Measurements from ENCODE around the gene TRHDE. TPM values are rescaled to one million over a fixed set of nuclear protein-coding genes. Genes with fewer than 3 reads are reported as not detected.

The TRHDE gene
- total RNA-seq, 1 experiment from 2014 or later: 3.5 TPM

GRCh38 chr12:72570601-72571000, 298.4 kb downstream of the TRHDE start:
- Histone ChIP-seq H3K4me3 (ENCODE audit: insufficient read depth, low read depth, low read length) (no peak overlapping the region), H3K27me3 (ENCODE audit: control insufficient read depth, insufficient read depth, low read length) (no peaks in the 10 kb centered on the region), H3K36me3 (replicated peaks; ENCODE audit: control insufficient read depth, insufficient read depth, low read length) (no peaks in the 10 kb centered on the region)
- DNase-seq: peak; percentile 28

- H3K27me3 ChIP-seq (ENCODE audit: control insufficient read depth, insufficient read depth, low read length): no peaks in the 10 kb centered on the region
- no peaks in the 10 kb centered on the region for H3K36me3 ChIP-seq (replicated peaks; ENCODE audit: control insufficient read depth, insufficient read depth, low read length)
- DNase-seq: no peak
- no peak overlapping the region for H3K4me3 ChIP-seq (ENCODE audit: insufficient read depth, low read depth, low read length)
Observed at GRCh38 chr12:72574138-72574537, 302.0 kb downstream of the TRHDE start.

- H3K4me3 ChIP-seq (ENCODE audit: insufficient read depth, low read depth, low read length): no peak overlapping the region
- no peaks in the 10 kb centered on the region for H3K36me3 ChIP-seq (replicated peaks; ENCODE audit: control insufficient read depth, insufficient read depth, low read length)
- no peak for DNase-seq
- H3K27me3 ChIP-seq (ENCODE audit: control insufficient read depth, insufficient read depth, low read length): no peaks in the 10 kb centered on the region
Observed at GRCh38 chr12:72578327-72578726, 306.2 kb downstream of the TRHDE start.

- H3K27me3 ChIP-seq (ENCODE audit: control insufficient read depth, insufficient read depth, low read length): no peaks in the 10 kb centered on the region
- peak; percentile 4 for DNase-seq
- no peak overlapping the region for H3K4me3 ChIP-seq (ENCODE audit: insufficient read depth, low read depth, low read length)
- no peaks in the 10 kb centered on the region for H3K36me3 ChIP-seq (replicated peaks; ENCODE audit: control insufficient read depth, insufficient read depth, low read length)
Observed at GRCh38 chr12:72586456-72586855, 314.3 kb downstream of the TRHDE start.

GRCh38 chr12:72602581-72602980, 330.4 kb downstream of the TRHDE start:
- H3K36me3 ChIP-seq (replicated peaks; ENCODE audit: control insufficient read depth, insufficient read depth, low read length): no peaks in the 10 kb centered on the region
- DNase-seq: no peak
- no peak overlapping the region for H3K4me3 ChIP-seq (ENCODE audit: insufficient read depth, low read depth, low read length)
- no peaks in the 10 kb centered on the region for H3K27me3 ChIP-seq (ENCODE audit: control insufficient read depth, insufficient read depth, low read length)

- Histone ChIP-seq H3K36me3 (replicated peaks; ENCODE audit: control insufficient read depth, insufficient read depth, low read length) (no peaks in the 10 kb centered on the region), H3K27me3 (ENCODE audit: control insufficient read depth, insufficient read depth, low read length) (no peaks in the 10 kb centered on the region), H3K4me3 (ENCODE audit: insufficient read depth, low read depth, low read length) (no peak overlapping the region)
- no peak for DNase-seq
Observed at GRCh38 chr12:72605975-72606374, 333.8 kb downstream of the TRHDE start.

- Histone ChIP-seq H3K4me3 (ENCODE audit: insufficient read depth, low read depth, low read length) (no peak overlapping the region), H3K36me3 (replicated peaks; ENCODE audit: control insufficient read depth, insufficient read depth, low read length) (no peaks in the 10 kb centered on the region), H3K27me3 (ENCODE audit: control insufficient read depth, insufficient read depth, low read length) (no peaks in the 10 kb centered on the region)
- DNase-seq: no peak
Observed at GRCh38 chr12:72610342-72610741, 338.2 kb downstream of the TRHDE start.

- peak; percentile 10 for DNase-seq
- Histone ChIP-seq H3K36me3 (replicated peaks; ENCODE audit: control insufficient read depth, insufficient read depth, low read length) (no peaks in the 10 kb centered on the region), H3K27me3 (ENCODE audit: control insufficient read depth, insufficient read depth, low read length) (no peaks in the 10 kb centered on the region), H3K4me3 (ENCODE audit: insufficient read depth, low read depth, low read length) (no peak overlapping the region)
Observed at GRCh38 chr12:72610854-72611358, 338.7 kb downstream of the TRHDE start.

- H3K27me3 ChIP-seq (ENCODE audit: control insufficient read depth, insufficient read depth, low read length): no peaks in the 10 kb centered on the region
- DNase-seq: peak; percentile 7
- H3K4me3 ChIP-seq (ENCODE audit: insufficient read depth, low read depth, low read length): no peak overlapping the region
- no peaks in the 10 kb centered on the region for H3K36me3 ChIP-seq (replicated peaks; ENCODE audit: control insufficient read depth, insufficient read depth, low read length)
Observed at GRCh38 chr12:72612171-72612570, 340.0 kb downstream of the TRHDE start.

GRCh38 chr12:72618764-72619163, 346.6 kb downstream of the TRHDE start:
- H3K4me3 ChIP-seq (ENCODE audit: insufficient read depth, low read depth, low read length): no peak overlapping the region
- no peaks in the 10 kb centered on the region for H3K27me3 ChIP-seq (ENCODE audit: control insufficient read depth, insufficient read depth, low read length)
- no peak for DNase-seq
- no peaks in the 10 kb centered on the region for H3K36me3 ChIP-seq (replicated peaks; ENCODE audit: control insufficient read depth, insufficient read depth, low read length)

GRCh38 chr12:72622556-72622955, 350.4 kb downstream of the TRHDE start:
- DNase-seq: no peak
- no peak overlapping the region for H3K4me3 ChIP-seq (ENCODE audit: insufficient read depth, low read depth, low read length)
- H3K27me3 ChIP-seq (ENCODE audit: control insufficient read depth, insufficient read depth, low read length): no peaks in the 10 kb centered on the region
- H3K36me3 ChIP-seq (replicated peaks; ENCODE audit: control insufficient read depth, insufficient read depth, low read length): no peaks in the 10 kb centered on the region

- Histone ChIP-seq H3K36me3 (replicated peaks; ENCODE audit: control insufficient read depth, insufficient read depth, low read length) (no peaks in the 10 kb centered on the region), H3K4me3 (ENCODE audit: insufficient read depth, low read depth, low read length) (no peak overlapping the region), H3K27me3 (ENCODE audit: control insufficient read depth, insufficient read depth, low read length) (no peaks in the 10 kb centered on the region)
- DNase-seq: no peak
Observed at GRCh38 chr12:72631926-72632685, 359.9 kb downstream of the TRHDE start.

GRCh38 chr12:72642706-72643105, 370.5 kb downstream of the TRHDE start:
- DNase-seq: no peak
- H3K4me3 ChIP-seq (ENCODE audit: insufficient read depth, low read depth, low read length): no peak overlapping the region
- no peaks in the 10 kb centered on the region for H3K27me3 ChIP-seq (ENCODE audit: control insufficient read depth, insufficient read depth, low read length)
- H3K36me3 ChIP-seq (replicated peaks; ENCODE audit: control insufficient read depth, insufficient read depth, low read length): no peaks in the 10 kb centered on the region

- H3K36me3 ChIP-seq (replicated peaks; ENCODE audit: control insufficient read depth, insufficient read depth, low read length): no peaks in the 10 kb centered on the region
- H3K27me3 ChIP-seq (ENCODE audit: control insufficient read depth, insufficient read depth, low read length): no peaks in the 10 kb centered on the region
- no peak for DNase-seq
- no peak overlapping the region for H3K4me3 ChIP-seq (ENCODE audit: insufficient read depth, low read depth, low read length)
Observed at GRCh38 chr12:72647139-72647538, 375.0 kb downstream of the TRHDE start.

GRCh38 chr12:72658615-72659014, 386.4 kb downstream of the TRHDE start:
- Histone ChIP-seq H3K36me3 (replicated peaks; ENCODE audit: control insufficient read depth, insufficient read depth, low read length) (no peaks in the 10 kb centered on the region), H3K4me3 (ENCODE audit: insufficient read depth, low read depth, low read length) (no peak overlapping the region), H3K27me3 (ENCODE audit: control insufficient read depth, insufficient read depth, low read length) (no peaks in the 10 kb centered on the region)
- no peak for DNase-seq

All from H7 (cell line).